ENCODE results near the gene MAPKAP1.

MAPKAP1 gene

DNA sequence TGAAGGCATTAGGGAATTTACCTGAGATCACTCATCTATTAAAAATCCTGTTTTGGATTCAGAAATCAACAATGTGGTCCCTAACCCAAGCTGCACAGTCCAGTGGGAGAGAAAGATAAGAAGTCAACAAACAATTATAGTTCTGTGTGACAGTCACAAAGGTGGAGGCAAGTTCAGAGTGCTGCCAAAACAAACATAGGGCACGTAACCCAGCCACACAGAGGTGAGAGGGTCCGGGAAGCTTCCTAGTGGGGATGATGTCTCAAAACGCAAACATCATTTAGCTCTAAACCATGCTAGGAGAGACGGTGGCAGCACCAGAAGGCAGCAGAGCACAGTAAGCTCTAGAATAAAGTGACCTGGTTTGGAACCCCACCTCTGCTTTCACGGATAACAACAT, 158.9 kb downstream of the MAPKAP1 start:
- Histone ChIP-seq H3K36me3 (ENCODE audit: control insufficient read depth, insufficient read depth, low read length) (no peaks in the 10 kb centered on the region), H3K4me3 (ENCODE audit: low read depth, low read length) (no peak overlapping the region), H3K4me1 (peaks cover 15% of the 10 kb centered on the region), H3K79me2 (no peaks in the 10 kb centered on the region), H3K4me2 (ENCODE audit: low read length) (no peak overlapping the region), H3K27ac (no peak overlapping the region), H2AFZ (no peak overlapping the region), H3K9me3 (ENCODE audit: control insufficient read depth, low read length) (no peaks in the 10 kb centered on the region), H3K27me3 (ENCODE audit: control insufficient read depth, insufficient read depth, low read length) (no peaks in the 10 kb centered on the region), H3K9ac (no peak overlapping the region)
- TF ChIP-seq, protein P1, sequence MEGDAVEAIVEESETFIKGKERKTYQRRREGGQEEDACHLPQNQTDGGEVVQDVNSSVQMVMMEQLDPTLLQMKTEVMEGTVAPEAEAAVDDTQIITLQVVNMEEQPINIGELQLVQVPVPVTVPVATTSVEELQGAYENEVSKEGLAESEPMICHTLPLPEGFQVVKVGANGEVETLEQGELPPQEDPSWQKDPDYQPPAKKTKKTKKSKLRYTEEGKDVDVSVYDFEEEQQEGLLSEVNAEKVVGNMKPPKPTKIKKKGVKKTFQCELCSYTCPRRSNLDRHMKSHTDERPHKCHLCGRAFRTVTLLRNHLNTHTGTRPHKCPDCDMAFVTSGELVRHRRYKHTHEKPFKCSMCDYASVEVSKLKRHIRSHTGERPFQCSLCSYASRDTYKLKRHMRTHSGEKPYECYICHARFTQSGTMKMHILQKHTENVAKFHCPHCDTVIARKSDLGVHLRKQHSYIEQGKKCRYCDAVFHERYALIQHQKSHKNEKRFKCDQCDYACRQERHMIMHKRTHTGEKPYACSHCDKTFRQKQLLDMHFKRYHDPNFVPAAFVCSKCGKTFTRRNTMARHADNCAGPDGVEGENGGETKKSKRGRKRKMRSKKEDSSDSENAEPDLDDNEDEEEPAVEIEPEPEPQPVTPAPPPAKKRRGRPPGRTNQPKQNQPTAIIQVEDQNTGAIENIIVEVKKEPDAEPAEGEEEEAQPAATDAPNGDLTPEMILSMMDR (IDR thresholded peaks at IDR 0.05): no peak

DNA sequence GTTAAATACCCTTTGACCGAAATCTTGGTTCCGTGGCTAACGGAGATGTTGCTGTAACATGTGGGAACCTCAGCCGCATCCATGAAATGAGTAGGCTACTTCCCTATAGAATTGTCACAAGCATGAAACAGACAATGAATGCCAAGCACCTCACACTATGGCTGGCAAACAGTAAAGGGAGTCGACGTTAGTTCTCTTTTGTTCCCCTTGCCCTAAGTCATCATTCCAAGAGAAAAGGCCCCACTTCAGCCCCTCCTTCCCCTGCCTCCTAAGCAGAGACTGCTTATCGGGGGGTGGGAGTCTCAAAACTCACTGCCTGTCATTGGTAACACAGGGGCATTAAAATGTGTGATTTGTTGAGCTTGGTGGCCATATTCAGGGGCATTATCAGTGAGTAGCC, 159.6 kb downstream of the MAPKAP1 start:
- Histone ChIP-seq H3K27ac (no peak overlapping the region), H3K4me2 (ENCODE audit: low read length) (no peak overlapping the region), H3K9ac (no peak overlapping the region), H3K27me3 (ENCODE audit: control insufficient read depth, insufficient read depth, low read length) (no peaks in the 10 kb centered on the region), H3K4me3 (ENCODE audit: low read depth, low read length) (no peak overlapping the region), H2AFZ (no peak overlapping the region), H3K36me3 (ENCODE audit: control insufficient read depth, insufficient read depth, low read length) (no peaks in the 10 kb centered on the region), H3K9me3 (ENCODE audit: control insufficient read depth, low read length) (no peaks in the 10 kb centered on the region), H3K4me1 (peaks cover 15% of the 10 kb centered on the region), H3K79me2 (no peaks in the 10 kb centered on the region)
- TF ChIP-seq, protein P1 (IDR thresholded peaks at IDR 0.05): no peak

DNA sequence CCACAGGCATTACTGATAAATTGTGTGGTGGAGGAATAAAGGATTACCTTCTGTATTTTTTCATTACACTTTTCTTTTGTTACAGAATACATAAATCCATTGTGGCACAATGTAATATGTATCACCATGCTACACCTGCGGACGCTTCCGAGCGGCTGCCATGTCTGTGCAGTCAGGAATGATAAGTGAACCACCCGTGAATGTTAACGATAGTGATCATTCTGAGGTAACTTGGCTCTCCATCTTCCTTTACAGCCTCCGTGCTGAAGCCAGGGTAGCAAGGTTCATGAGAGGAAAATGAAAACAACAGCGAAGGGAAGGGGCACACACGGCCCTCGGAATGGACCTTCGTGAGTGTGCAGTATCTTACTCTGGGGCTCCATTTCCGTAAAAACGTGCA, 161.2 kb downstream of the MAPKAP1 start:
- H3K27me3 ChIP-seq (ENCODE audit: control insufficient read depth, insufficient read depth, low read length): no peaks in the 10 kb centered on the region
- H3K36me3 ChIP-seq (ENCODE audit: control insufficient read depth, insufficient read depth, low read length): no peaks in the 10 kb centered on the region
- TF ChIP-seq, protein P1 (IDR thresholded peaks at IDR 0.05): no peak
- H3K4me3 ChIP-seq (ENCODE audit: low read depth, low read length): no peak overlapping the region
- H3K79me2 ChIP-seq: no peaks in the 10 kb centered on the region
- no peak overlapping the region for H3K4me2 ChIP-seq (ENCODE audit: low read length)
- no peak overlapping the region for H3K9ac ChIP-seq
- H3K27ac ChIP-seq: no peak overlapping the region
- H2AFZ ChIP-seq: no peak overlapping the region
- H3K4me1 ChIP-seq: peaks cover 15% of the 10 kb centered on the region
- H3K9me3 ChIP-seq (ENCODE audit: control insufficient read depth, low read length): no peaks in the 10 kb centered on the region

DNA sequence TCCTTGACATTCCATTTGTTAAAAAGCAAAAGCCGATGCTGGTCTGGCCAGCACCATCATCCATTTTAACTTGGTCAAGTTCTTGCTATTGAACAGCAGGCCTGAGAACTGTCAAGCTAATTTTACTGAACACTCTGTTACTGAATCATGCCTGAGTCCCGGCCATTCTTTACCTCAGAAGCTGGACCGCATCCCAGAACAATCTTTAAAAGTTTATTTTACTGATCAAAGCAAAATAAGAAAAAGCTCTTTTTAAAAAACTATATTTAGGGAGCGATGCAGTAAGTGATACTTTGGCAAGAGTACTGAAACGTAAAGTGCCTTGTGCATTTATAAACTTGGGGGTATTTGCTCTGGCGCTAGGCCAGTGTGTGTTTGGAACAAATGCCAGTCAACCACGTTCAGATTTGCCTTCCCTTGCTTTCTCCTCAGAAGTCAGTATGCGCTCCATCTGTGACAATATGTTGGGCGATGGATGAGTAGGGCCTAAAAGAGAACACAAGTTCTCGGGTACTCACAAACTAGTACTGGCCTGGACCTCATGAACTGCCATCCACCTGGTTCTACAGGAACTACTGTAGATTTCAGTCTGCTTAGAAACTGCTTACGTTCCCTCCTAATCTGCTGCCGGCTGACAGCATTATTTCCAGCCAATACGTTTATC, 161.9 kb downstream of the MAPKAP1 start:
- H3K27me3 ChIP-seq (ENCODE audit: control insufficient read depth, insufficient read depth, low read length): no peaks in the 10 kb centered on the region

More for the DNA sequence above, 161.9 kb downstream of the MAPKAP1 start:
- no peak overlapping the region for H3K4me2 ChIP-seq (ENCODE audit: low read length)
- H3K79me2 ChIP-seq: no peaks in the 10 kb centered on the region
- H2AFZ ChIP-seq: no peak overlapping the region
- H3K36me3 ChIP-seq (ENCODE audit: control insufficient read depth, insufficient read depth, low read length): no peaks in the 10 kb centered on the region
- no peaks in the 10 kb centered on the region for H3K9me3 ChIP-seq (ENCODE audit: control insufficient read depth, low read length)
- no peak overlapping the region for H3K4me3 ChIP-seq (ENCODE audit: low read depth, low read length)
- no peak overlapping the region for H3K27ac ChIP-seq
- TF ChIP-seq, protein P1 (IDR thresholded peaks at IDR 0.05): no peak
- H3K9ac ChIP-seq: no peak overlapping the region
- peaks cover 14% of the 10 kb centered on the region for H3K4me1 ChIP-seq

All from parathyroid adenoma (tissue), 2 donors.